Heart left ventricle (tissue), 16 donors: ENCODE data around the gene DLGAP1. TPM values are rescaled to one million over a fixed set of nuclear protein-coding genes. Genes with fewer than 3 reads are reported as not detected.
A peak's percentile ranks its signal among the peaks of the same experiment; 100 is the strongest.

Source experiments
- ATAC-seq, 4 donors: fragments of 200-7000 bp; cut with Tn5 transposase; one replicate each; pipeline ENCODE4 v1.9.1; 2020 to 2022; ENCODE audit warnings: moderate library complexity in 4 of 4, mild to moderate bottlenecking in 3 of 4, moderate number of reproducible peaks in 1 of 4
- DNase-seq, 5 donors: peaks; one replicate each; pipeline ENCODE4 v3.0.0-alpha.2; 2020
- H3K27ac ChIP-seq, 12 donors: fragments of 200-600 bp; sonication (generic) in 4 of 12; one replicate each; pipeline versions ENCODE4 v1.5.0 to v1.8.0; 2016 to 2022; ENCODE audit warnings: mild to moderate bottlenecking in 2 of 12
- H3K27me3 ChIP-seq, 9 donors: fragments of 200-600 bp; sonication (generic) in 2 of 9; one replicate each; pipeline versions ENCODE4 v1.5.1 to v1.8.0; 2016 to 2022; ENCODE audit warnings: mild to moderate bottlenecking in 3 of 9
- H3K36me3 ChIP-seq, 9 donors: fragments of 200-600 bp; sonication (generic) in 2 of 9; one replicate each; pipeline versions ENCODE4 v1.5.0 to v1.8.0; 2018 to 2022; ENCODE audit warnings: mild to moderate bottlenecking in 2 of 9
- H3K4me1 ChIP-seq, 12 donors: fragments of 200-600 bp; sonication (generic) in 4 of 12; one replicate each; pipeline versions ENCODE4 v1.5.0 to v1.8.0; 2016 to 2022; ENCODE audit warnings: mild to moderate bottlenecking in 3 of 12
- H3K4me3 ChIP-seq, 12 donors: fragments of 200-600 bp; sonication (generic) in 4 of 12; one replicate each; pipeline versions ENCODE4 v1.5.0 to v1.8.0; 2017 to 2022; ENCODE audit warnings: mild to moderate bottlenecking in 9 of 12, moderate library complexity in 4 of 12
- H3K9me3 ChIP-seq, 12 donors: fragments of 200-600 bp; sonication (generic) in 4 of 12; one replicate each; pipeline versions ENCODE4 v1.5.0 to v1.8.0; 2016 to 2022; ENCODE audit warnings: mild to moderate bottlenecking in 1 of 12
- POLR2A ChIP-seq, 2 donors: fragments of 450-650 bp; IDR thresholded peaks; one replicate each; pipeline ENCODE4 v1.6.1; 2017; ENCODE audit warnings: antibody characterized with exemption in 2 of 2, mild to moderate bottlenecking in 2 of 2, moderate library complexity in 2 of 2
- WGBS, 4 donors: extraction: QIAGEN DNeasy Blood & Tissue Kit in 2 of 4; methylation state at CpG; one replicate each; pipeline versions ENCODE4 v1.1.5 to v1.1.7; 2013 to 2018; 5-methylcytosine and 5-hydroxymethylcytosine counted together
- intact Hi-C, 10 donors: fragments of 100-400 bp; cut with DNase I; formaldehyde crosslinking; loops; one replicate each; pipeline versions ENCODE4 v1.11.1 to v1.14.2; 2022
- polyA plus RNA-seq, 2 donors: library from polyadenylated mRNA; stranded (reverse); fragments of 200-250 nt; gene quantifications; one replicate each; pipeline ENCODE4 v1.2.3, GENCODE V29; 2013
- total RNA-seq, 9 donors: library from RNA; depleted of rRNA in 2 of 9; stranded (reverse); fragments of >200 nt in 2 of 9; fragmentation: NEBNext Ultra II Directional in 3 of 9; extraction: Animal tissue kit (Norgen Biotek cat#: 25700) in 3 of 9; gene quantifications; one replicate each; pipeline versions ENCODE4 v1.1.0 to v1.2.4, GENCODE V29; 2016 to 2023
- TF ChIP-seq, protein P1 (sequence below), 12 donors: fragments of 200-600 bp; sonication (generic) in 4 of 12; IDR thresholded peaks; one replicate each; pipeline versions ENCODE4 v1.5.0 to v1.8.0; 2018 to 2022; ENCODE audit warnings: antibody characterized with exemption in 12 of 12, mild to moderate bottlenecking in 5 of 12
- donor health status: ischemic (EF 13 %, LVEDD 7.1; RV severe dilation, severe dysfunction).
- donor health status: healthy with polysubstance abuse.
- donor health status: DM: no; HTN: yes; CAD: no.
- donor health status: DM: no; HTN: no; CAD: no.
- donor health status: ischemic (EF 25% LVEDD 6.9; RV normal size, moderate dysfunction).
- donor health status: ischemic (EF 25% LVEDD 5.7; RV mildly dilated, moderate dysfunction).
- donor health status: healthy.
- donor health status: DM: yes; HTN: yes; CAD: no.
- donor health status: ischemic (EF 35%, LVEDD 5.7; RV mildly dilated, moderate dysfunction).
- donor health status: nonischemic (EF 11% LVEDD 7.7; RV severe dilation, severe dysfunction).
- donor health status: DM: yes; HTN: yes; CAD: no.
- donor health status: PGD.
- donor health status: ischemic (EF 29% LVEDD 5.4; RV normal size, mild dysfunction).
- donor health status: nonischemic (EF 23%, LVEDD 6.1; RV moderate dilation, normal function).

DLGAP1 gene
- total and polyA plus RNA-seq, 11 donors = 0.10 to 5.5 (median 0.40) TPM; not detected in 1

GRCh38 chr18:3892152-3892551 is 563.0 kb downstream of the DLGAP1 start:
- Histone ChIP-seq H3K27ac (no peak overlapping the region), H3K4me1 (peaks cover 0 to 25% (median 3%) of the 10 kb centered on the region in 12 donors), H3K9me3 (no peaks in the 10 kb centered on the region), H3K4me3 (no peak overlapping the region), H3K36me3 (no peaks in the 10 kb centered on the region), H3K27me3 (no peaks in the 10 kb centered on the region)
- intact Hi-C loops = no loop called here
- DNase-seq (no peak), ATAC-seq (no peak)
- WGBS, 4 donors = 51 to 68% (median 58%) methylated on average over 2 of the region's 2 CpGs
- TF ChIP-seq POLR2A (IDR thresholded peaks at IDR 0.05) = no peak
- TF ChIP-seq, protein P1, sequence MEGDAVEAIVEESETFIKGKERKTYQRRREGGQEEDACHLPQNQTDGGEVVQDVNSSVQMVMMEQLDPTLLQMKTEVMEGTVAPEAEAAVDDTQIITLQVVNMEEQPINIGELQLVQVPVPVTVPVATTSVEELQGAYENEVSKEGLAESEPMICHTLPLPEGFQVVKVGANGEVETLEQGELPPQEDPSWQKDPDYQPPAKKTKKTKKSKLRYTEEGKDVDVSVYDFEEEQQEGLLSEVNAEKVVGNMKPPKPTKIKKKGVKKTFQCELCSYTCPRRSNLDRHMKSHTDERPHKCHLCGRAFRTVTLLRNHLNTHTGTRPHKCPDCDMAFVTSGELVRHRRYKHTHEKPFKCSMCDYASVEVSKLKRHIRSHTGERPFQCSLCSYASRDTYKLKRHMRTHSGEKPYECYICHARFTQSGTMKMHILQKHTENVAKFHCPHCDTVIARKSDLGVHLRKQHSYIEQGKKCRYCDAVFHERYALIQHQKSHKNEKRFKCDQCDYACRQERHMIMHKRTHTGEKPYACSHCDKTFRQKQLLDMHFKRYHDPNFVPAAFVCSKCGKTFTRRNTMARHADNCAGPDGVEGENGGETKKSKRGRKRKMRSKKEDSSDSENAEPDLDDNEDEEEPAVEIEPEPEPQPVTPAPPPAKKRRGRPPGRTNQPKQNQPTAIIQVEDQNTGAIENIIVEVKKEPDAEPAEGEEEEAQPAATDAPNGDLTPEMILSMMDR (IDR thresholded peaks at IDR 0.05) = no peak

GRCh38 chr18:3891245-3891644 is 563.9 kb downstream of the DLGAP1 start:
- ATAC-seq = peak in 1 of 4 donors; percentile 18
- WGBS, 4 donors = 21 to 29% (median 27%) methylated on average over 3 of the region's 3 CpGs

GRCh38 chr18:3889803-3890202 is 565.3 kb downstream of the DLGAP1 start:
- DNase-seq (peak in 2 of 5 donors; percentile 11 to 26), ATAC-seq (no peak)
- 88 to 96% (median 92%) methylated on average over 3 of the region's 3 CpGs for WGBS, 4 donors
- Histone ChIP-seq H3K36me3 (no peaks in the 10 kb centered on the region), H3K27ac (no peak overlapping the region), H3K9me3 (no peaks in the 10 kb centered on the region), H3K4me1 (peaks cover 0 to 40% (median 9%) of the 10 kb centered on the region in 12 donors), H3K27me3 (no peaks in the 10 kb centered on the region), H3K4me3 (no peak overlapping the region)
- intact Hi-C loops = loop anchor here in 1 of 10 donors (5.0 kb wide), 1 partner anchor 107 kb away; no protein-coding TSS in a partner anchor
- TF ChIP-seq, protein P1 (IDR thresholded peaks at IDR 0.05) = no peak
- no peak for TF ChIP-seq POLR2A (IDR thresholded peaks at IDR 0.05)

More at GRCh38 chr18:3891245-3891644, 563.9 kb downstream of the DLGAP1 start:
- no peaks in the 10 kb centered on the region for H3K27me3 ChIP-seq
- peaks cover 0 to 33% (median 6%) of the 10 kb centered on the region in 12 donors for H3K4me1 ChIP-seq
- no peaks in the 10 kb centered on the region for H3K9me3 ChIP-seq
- TF ChIP-seq, protein P1 (IDR thresholded peaks at IDR 0.05) = no peak
- TF ChIP-seq POLR2A (IDR thresholded peaks at IDR 0.05) = no peak
- intact Hi-C loops = no loop called here
- H3K4me3 ChIP-seq = no peak overlapping the region
- H3K36me3 ChIP-seq = no peaks in the 10 kb centered on the region
- H3K27ac ChIP-seq = no peak overlapping the region
- DNase-seq = no peak

GRCh38 chr18:3889121-3889520 is 566.0 kb downstream of the DLGAP1 start:
- Histone ChIP-seq H3K4me3 (no peak overlapping the region), H3K27me3 (no peaks in the 10 kb centered on the region), H3K36me3 (no peaks in the 10 kb centered on the region), H3K27ac (no peak overlapping the region), H3K9me3 (no peaks in the 10 kb centered on the region), H3K4me1 (peaks cover 0 to 40% (median 9%) of the 10 kb centered on the region in 12 donors)
- ATAC-seq (no peak), DNase-seq (no peak)
- intact Hi-C loops = loop anchor here in 1 of 10 donors (5.0 kb wide), 1 partner anchor 108 kb away; no protein-coding TSS in a partner anchor
- TF ChIP-seq POLR2A (IDR thresholded peaks at IDR 0.05) = no peak
- TF ChIP-seq, protein P1 (IDR thresholded peaks at IDR 0.05) = no peak
- 67 to 79% (median 72%) methylated on average over 1 of the region's 1 CpG for WGBS, 4 donors
